Measurements from ENCODE around the gene GNG12.

DNA sequence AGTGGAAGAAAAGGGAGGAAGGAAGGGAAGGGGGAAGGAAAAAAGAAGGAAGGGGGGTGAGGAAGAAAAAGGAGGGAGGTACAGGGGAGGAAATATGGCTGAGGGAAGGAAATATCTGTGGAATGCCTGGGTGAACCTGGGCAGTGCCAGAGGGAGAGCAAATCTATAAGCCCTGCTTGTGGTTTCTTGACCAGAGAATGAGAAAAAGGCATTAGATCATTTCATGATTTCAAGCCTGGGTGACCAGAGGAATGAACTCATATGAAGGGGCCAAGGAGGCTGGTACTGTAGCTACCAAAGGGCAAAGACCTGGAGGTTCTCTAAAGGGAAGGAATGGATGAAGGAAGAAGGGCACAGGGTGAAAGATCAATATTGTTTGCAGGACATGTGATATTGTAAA, 31.4 kb downstream of the GNG12 start:
- no peak for TF ChIP-seq POLR2A (IDR thresholded peaks at IDR 0.05)
- TF ChIP-seq, protein P1, sequence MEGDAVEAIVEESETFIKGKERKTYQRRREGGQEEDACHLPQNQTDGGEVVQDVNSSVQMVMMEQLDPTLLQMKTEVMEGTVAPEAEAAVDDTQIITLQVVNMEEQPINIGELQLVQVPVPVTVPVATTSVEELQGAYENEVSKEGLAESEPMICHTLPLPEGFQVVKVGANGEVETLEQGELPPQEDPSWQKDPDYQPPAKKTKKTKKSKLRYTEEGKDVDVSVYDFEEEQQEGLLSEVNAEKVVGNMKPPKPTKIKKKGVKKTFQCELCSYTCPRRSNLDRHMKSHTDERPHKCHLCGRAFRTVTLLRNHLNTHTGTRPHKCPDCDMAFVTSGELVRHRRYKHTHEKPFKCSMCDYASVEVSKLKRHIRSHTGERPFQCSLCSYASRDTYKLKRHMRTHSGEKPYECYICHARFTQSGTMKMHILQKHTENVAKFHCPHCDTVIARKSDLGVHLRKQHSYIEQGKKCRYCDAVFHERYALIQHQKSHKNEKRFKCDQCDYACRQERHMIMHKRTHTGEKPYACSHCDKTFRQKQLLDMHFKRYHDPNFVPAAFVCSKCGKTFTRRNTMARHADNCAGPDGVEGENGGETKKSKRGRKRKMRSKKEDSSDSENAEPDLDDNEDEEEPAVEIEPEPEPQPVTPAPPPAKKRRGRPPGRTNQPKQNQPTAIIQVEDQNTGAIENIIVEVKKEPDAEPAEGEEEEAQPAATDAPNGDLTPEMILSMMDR (IDR thresholded peaks at IDR 0.05) = no peak

Measured in testis (tissue), 2 donors.